GM12891 (cell line): Measurements from ENCODE around the gene ST8SIA5.

Experiments
- POLR2A ChIP-seq: IDR thresholded peaks from 2 replicates; pipeline ENCODE4 v1.6.1; 2011; ENCODE audit warnings: low read depth, low read length, control low read depth
- POLR2AphosphoS5 ChIP-seq: IDR thresholded peaks from 2 replicates; pipeline ENCODE4 v1.6.1; 2011; ENCODE audit warnings: low read depth, low read length, control low read depth

- TF ChIP-seq POLR2A (no peak), POLR2AphosphoS5 (no peak)
Measured at GRCh38 chr18:46731316-46731715, 25.5 kb downstream of the ST8SIA5 start.
